DOHH2 (cell line): ENCODE data around the gene DENND1A.
"Not testable (repeated sequence)": the region's sequence is repeated elsewhere in the genome, so short reads cannot be mapped to it uniquely, and the experiment has no call there.

Experiments used
- H3F3A ChIP-seq: fragments of 200-600 bp; sonication (generic), shearing (Covaris generic); 2 replicates; pipeline ENCODE4 v1.6.0; 2016; ENCODE audit warnings: antibody characterized with exemption, mild to moderate bottlenecking; ENCODE audit not compliant: control insufficient read depth, insufficient read depth
- H3K27ac ChIP-seq: fragments of 200-600 bp; sonication (generic); 2 replicates; pipeline ENCODE4 v1.5.1; 2014; ENCODE audit warnings: low read depth, mild to moderate bottlenecking, low read length, moderate library complexity
- H3K27me3 ChIP-seq: fragments of 200-600 bp; sonication (generic); 2 replicates; pipeline ENCODE4 v1.6.1; 2014; ENCODE audit warnings: mild to moderate bottlenecking, low read length, mixed read lengths; ENCODE audit not compliant: control insufficient read depth
- H3K36me3 ChIP-seq: fragments of 200-600 bp; sonication (generic); 2 replicates; pipeline ENCODE4 v1.6.1; 2014; ENCODE audit warnings: mild to moderate bottlenecking, low read length, moderate library complexity, mixed read lengths; ENCODE audit not compliant: control insufficient read depth
- H3K4me1 ChIP-seq: fragments of 200-600 bp; sonication (generic); 2 replicates; pipeline ENCODE4 v1.6.1; 2014; ENCODE audit warnings: mild to moderate bottlenecking, low read length, mixed read lengths; ENCODE audit not compliant: control insufficient read depth
- H3K4me2 ChIP-seq: fragments of 200-600 bp; sonication (generic); 2 replicates; pipeline ENCODE4 v1.6.0; 2014; ENCODE audit warnings: mild to moderate bottlenecking, low read length, moderate library complexity
- H3K4me3 ChIP-seq: fragments of 200-600 bp; sonication (generic); 2 replicates; pipeline ENCODE4 v1.5.1; 2014; ENCODE audit warnings: mild to moderate bottlenecking, low read length, mixed read lengths
- H3K79me2 ChIP-seq: fragments of 200-600 bp; sonication (generic); 2 replicates; pipeline ENCODE4 v1.6.1; 2014; ENCODE audit warnings: mild to moderate bottlenecking, low read length, mixed read lengths; ENCODE audit not compliant: control insufficient read depth
- H3K9me2 ChIP-seq: fragments of 200-600 bp; sonication (generic); replicated peaks from 2 replicates; pipeline ENCODE4 v1.6.1; 2014; ENCODE audit warnings: mild to moderate bottlenecking, low read length, mixed read lengths; ENCODE audit not compliant: control insufficient read depth
- H3K9me3 ChIP-seq: fragments of 200-600 bp; sonication (generic); 2 replicates; pipeline ENCODE4 v1.6.1; 2014; ENCODE audit warnings: antibody characterized with exemption, low read length, mixed read lengths; ENCODE audit not compliant: control insufficient read depth, insufficient read depth
- H4K20me1 ChIP-seq: fragments of 200-600 bp; sonication (generic); 2 replicates; pipeline ENCODE4 v1.6.0; 2014; ENCODE audit warnings: low read depth, mild to moderate bottlenecking, antibody characterized with exemption, low read length, moderate library complexity; ENCODE audit not compliant: control insufficient read depth, insufficient read depth
- CTCF ChIP-seq: fragments of 200-600 bp; sonication (generic); IDR thresholded peaks from one replicate; pipeline ENCODE4 v1.5.1; 2014; ENCODE audit warnings: antibody characterized with exemption, mild to moderate bottlenecking, low read depth, low read length; ENCODE audit not compliant: poor library complexity, severe bottlenecking
- EZH2phosphoT487 ChIP-seq: fragments of 200-600 bp; sonication (generic); IDR thresholded peaks from 2 replicates; pipeline ENCODE4 v1.6.1; 2017; ENCODE audit warnings: borderline replicate concordance, mild to moderate bottlenecking, antibody characterized with exemption, low read length, moderate library complexity, mixed read lengths

Gene DENND1A

GRCh38 chr9:123637945-123638634 lies 291.8 kb downstream of the DENND1A start:
- TF ChIP-seq CTCF = no peak
- TF ChIP-seq EZH2phosphoT487 = no peak
- Histone ChIP-seq H3K4me2 (no peak overlapping the region), H3F3A (no peaks in the 10 kb centered on the region), H3K27me3 (no peaks in the 10 kb centered on the region), H3K4me1 (no peaks in the 10 kb centered on the region), H3K27ac (no peak overlapping the region), H3K9me3 (no peaks in the 10 kb centered on the region), H3K9me2 (no peaks in the 10 kb centered on the region), H4K20me1 (no peaks in the 10 kb centered on the region), H3K79me2 (no peaks in the 10 kb centered on the region), H3K36me3 (no peaks in the 10 kb centered on the region), H3K4me3 (no peak overlapping the region)

- TF ChIP-seq CTCF (no peak), EZH2phosphoT487 (no peak)
- Histone ChIP-seq H3K27me3 (no peaks in the 10 kb centered on the region), H3K9me3 (no peaks in the 10 kb centered on the region), H4K20me1 (no peaks in the 10 kb centered on the region), H3K27ac (no peak overlapping the region), H3K79me2 (no peaks in the 10 kb centered on the region), H3K9me2 (no peaks in the 10 kb centered on the region), H3K36me3 (no peaks in the 10 kb centered on the region), H3F3A (no peaks in the 10 kb centered on the region), H3K4me3 (no peak overlapping the region), H3K4me2 (no peak overlapping the region), H3K4me1 (no peaks in the 10 kb centered on the region)
Observed at GRCh38 chr9:123637606-123637944, 292.4 kb downstream of the DENND1A start.

GRCh38 chr9:123636805-123637204 lies 293.1 kb downstream of the DENND1A start:
- not testable (repeated sequence) for H3K4me3 ChIP-seq, H3K27me3 ChIP-seq, H3K27ac ChIP-seq, H3K4me2 ChIP-seq, H3K9me2 ChIP-seq, H3K36me3 ChIP-seq, H4K20me1 ChIP-seq, H3K4me1 ChIP-seq, H3K9me3 ChIP-seq, H3K79me2 ChIP-seq, H3F3A ChIP-seq

GRCh38 chr9:123631862-123632261 lies 298.1 kb downstream of the DENND1A start:
- Histone ChIP-seq H4K20me1 (no peaks in the 10 kb centered on the region), H3K9me3 (no peaks in the 10 kb centered on the region), H3K9me2 (no peaks in the 10 kb centered on the region), H3K36me3 (peaks cover 5% of the 10 kb centered on the region; the same call in 1 of the 2 replicates), H3K27me3 (no peaks in the 10 kb centered on the region), H3K27ac (no peak overlapping the region), H3K79me2 (no peaks in the 10 kb centered on the region), H3F3A (no peaks in the 10 kb centered on the region), H3K4me2 (no peak overlapping the region), H3K4me1 (no peaks in the 10 kb centered on the region), H3K4me3 (no peak overlapping the region)
- no peak for TF ChIP-seq CTCF
- no peak for TF ChIP-seq EZH2phosphoT487
